HG02588 (cell line): ENCODE measurements around the gene CHD6.

ENCODE experiments used
- ATAC-seq: cut with Tn5 transposase; IDR thresholded peaks from one replicate; pipeline ENCODE4 v1.9.1; 2021; ENCODE audit warnings: mild to moderate bottlenecking, moderate library complexity; ENCODE audit not compliant: unreplicated experiment

Gene CHD6

DNA sequence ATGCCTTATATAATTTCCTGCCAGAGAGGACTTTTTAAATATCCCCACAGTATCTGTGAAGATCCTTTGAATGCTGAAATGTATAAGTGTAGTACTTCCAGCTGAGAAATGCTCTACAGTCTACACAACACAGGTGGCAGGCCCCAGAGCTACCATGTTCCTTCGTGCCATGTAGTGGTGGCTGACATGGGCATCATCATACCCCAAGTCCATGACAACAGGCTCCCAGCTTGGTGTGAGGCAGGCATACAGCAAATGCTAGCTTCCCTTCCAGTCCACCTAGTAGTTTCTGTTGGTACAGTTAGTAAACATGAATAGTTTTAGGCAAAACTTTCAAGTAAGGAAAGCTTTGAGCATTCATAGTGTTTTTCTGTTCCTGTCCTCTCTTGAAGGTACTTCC, 190.3 kb downstream of the CHD6 start:
- no peak for ATAC-seq

GRCh38 chr20:41426976-41427375, 191.2 kb downstream of the CHD6 start:
- no peak for ATAC-seq

- ATAC-seq: no peak
These were observed 191.9 kb downstream of the CHD6 start for GRCh38 chr20:41426086-41426830.

DNA sequence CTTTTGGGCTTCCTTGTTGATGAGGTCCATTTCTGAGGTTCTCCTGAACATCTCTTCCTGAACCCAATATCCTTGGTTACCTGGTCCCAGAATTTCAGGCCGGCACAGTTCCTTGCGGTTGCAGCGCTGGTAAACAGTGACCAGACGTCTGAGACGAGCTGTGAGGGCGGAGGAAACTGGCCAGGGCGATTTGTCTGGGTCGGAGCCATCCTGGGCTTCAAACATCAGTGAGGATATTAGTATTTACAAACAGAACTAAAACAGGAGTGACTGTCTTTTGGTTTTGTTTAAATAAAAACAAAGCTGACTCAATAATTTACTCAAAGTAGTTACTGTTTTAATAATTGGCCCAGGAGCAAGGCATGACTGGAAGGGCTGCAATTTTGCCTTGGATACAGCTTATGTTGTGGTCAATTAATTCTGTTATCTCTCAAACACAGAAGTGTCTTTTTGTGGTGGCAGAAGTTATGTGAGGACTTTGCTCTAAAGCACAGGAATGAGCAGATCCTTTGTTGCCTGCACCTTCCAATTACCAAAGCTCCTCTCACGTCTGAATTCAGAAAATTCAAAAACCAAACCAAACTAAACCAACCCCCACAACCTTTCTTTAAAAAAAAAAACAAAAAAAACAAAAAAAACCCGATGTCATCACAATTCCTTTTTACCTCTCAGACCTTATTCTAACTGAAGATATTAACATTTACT, 192.8 kb downstream of the CHD6 start:
- ATAC-seq: no peak

- ATAC-seq: no peak
These were observed 193.6 kb downstream of the CHD6 start for GRCh38 chr20:41424546-41424945.

DNA sequence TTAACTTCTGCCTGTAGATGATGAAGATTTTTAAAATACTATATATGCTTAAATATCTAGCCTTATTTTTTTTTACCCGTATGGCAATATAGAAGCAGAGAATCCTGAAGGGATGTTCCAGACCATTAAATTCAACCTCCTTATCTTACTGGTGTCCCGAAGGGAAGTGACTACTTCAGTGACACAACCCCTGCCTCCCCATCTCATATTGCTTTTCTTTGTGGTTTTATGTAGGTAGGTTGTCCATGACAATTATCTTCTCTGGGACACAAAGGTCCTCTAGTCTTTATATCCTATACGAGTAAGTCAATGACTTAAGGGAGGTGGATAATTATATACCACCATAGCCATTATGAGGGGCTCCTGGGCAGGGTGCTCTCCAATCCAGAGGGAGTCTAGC, 194.2 kb downstream of the CHD6 start:
- ATAC-seq: no peak

- no peak for ATAC-seq
These were observed 195.2 kb downstream of the CHD6 start for GRCh38 chr20:41422953-41423352.

GRCh38 chr20:41418739-41419293, 199.4 kb downstream of the CHD6 start:
- no peak for ATAC-seq

- ATAC-seq: no peak
These were observed 200.1 kb downstream of the CHD6 start for GRCh38 chr20:41418031-41418430.

DNA sequence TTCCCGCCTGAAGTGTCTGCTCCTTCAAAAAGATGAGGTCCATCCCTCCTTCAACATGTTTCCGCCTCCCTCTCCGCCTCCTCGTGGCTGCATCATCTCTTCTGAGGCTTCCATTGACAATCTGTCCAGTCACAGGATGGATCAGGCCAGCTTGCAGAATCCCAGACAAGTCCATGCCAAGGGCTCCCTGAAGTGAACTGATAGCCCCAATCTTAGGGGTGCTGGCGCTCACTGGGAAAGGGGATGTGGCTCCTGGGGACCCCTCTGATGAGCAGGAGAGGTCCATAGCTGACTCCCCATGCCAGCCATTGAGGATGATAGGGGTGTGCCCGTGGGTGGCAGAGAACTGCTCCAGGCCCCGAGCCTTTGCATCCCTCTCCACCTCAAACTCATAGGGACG, 203.0 kb downstream of the CHD6 start:
- no peak for ATAC-seq

- no peak for ATAC-seq
These were observed 205.0 kb downstream of the CHD6 start for GRCh38 chr20:41413169-41413568.

- ATAC-seq: no peak
These were observed 205.7 kb downstream of the CHD6 start for GRCh38 chr20:41412324-41413120.

DNA sequence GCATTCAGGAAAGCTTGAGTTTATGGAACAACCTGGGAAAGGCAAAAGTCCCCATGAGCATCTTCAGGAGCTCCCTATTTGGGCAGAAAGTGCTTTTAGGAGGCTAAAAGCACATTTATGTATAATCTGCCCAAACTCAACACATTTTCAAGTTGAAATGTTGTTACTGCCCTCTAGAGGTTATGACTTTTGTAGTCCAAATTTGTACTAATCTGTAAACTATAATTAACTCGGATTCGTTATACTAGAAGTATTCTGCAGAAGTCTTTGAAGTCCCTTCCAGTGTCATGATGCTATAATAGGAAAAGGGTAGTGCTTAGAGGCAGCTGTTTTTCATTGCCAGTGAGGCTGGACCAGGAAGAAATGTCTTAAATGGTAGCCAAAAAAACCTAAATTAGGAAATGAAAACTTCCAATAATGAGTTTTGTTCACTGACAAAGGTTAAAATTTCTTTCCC, 206.8 kb downstream of the CHD6 start:
- no peak for ATAC-seq

DNA sequence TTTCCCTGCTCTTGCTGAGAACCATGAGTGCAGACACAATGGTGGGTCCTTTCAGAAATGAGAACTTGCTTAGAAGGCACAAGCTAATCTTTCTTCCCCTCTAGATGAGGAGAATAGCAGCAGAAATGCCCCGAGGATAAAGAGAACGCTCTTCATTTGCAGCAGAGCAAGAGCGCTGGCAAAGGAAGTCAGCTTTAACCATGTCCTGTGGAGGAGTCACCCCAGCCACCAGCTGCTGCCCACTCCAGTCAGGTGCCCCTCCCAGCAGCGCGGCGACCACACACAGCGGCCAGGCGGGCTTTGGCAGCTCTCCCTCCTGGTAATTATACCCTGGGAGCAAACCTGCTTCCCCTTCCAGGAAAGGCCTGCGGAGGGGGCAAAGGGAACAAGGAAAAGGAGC, 209.2 kb downstream of the CHD6 start:
- ATAC-seq: no peak

GRCh38 chr20:41408156-41408794, 209.9 kb downstream of the CHD6 start:
- ATAC-seq: peak; percentile 87

- no peak for ATAC-seq
These were observed 210.6 kb downstream of the CHD6 start for GRCh38 chr20:41407607-41408006.

DNA sequence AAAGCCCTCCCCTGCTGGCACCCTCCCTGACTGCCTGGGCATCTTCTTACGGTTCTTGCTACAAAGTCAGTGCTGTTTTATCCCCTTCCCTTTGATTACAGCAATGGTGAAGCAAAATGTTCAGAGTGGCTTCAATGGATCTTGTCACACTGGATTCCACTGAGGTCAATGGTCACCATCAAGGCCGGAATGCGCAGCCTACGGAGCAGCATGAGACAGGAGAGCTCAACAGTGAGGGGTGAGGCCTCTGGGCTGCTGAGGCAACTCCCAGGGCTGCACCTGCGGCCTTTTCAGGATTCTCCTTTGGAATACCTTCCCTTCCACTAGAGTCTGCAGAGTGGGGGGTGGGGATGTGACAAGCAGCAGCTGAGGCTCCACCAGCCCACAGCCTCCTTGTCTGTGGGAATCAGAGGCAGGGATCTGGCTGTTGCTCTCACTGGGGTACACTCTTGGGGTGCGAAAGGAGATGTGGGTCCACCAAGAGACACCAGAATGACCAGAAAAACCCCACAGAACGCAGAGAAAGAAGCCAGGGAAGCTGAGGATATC, 211.2 kb downstream of the CHD6 start:
- ATAC-seq: no peak

- no peak for ATAC-seq
These were observed 211.8 kb downstream of the CHD6 start for GRCh38 chr20:41406353-41406752.

DNA sequence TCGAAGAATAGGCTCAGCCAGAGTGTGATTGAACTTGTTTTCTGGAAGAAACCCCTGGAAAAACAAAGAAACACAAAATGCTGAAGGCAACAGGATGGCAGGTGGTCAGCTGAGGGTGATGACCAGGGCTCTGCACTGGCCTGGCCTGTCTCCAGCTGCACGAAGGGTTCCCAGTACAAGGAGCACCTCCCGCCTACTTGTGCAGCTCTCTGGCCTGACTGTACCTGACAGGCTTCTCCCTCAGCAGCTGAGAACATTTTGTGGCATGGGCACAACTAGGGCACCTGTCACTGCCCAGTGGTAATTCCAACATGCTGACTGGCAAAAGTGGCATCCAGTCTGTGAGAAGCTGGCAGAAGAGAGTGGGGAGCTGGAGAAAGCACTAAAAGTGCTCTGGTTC, 212.7 kb downstream of the CHD6 start:
- no peak for ATAC-seq

DNA sequence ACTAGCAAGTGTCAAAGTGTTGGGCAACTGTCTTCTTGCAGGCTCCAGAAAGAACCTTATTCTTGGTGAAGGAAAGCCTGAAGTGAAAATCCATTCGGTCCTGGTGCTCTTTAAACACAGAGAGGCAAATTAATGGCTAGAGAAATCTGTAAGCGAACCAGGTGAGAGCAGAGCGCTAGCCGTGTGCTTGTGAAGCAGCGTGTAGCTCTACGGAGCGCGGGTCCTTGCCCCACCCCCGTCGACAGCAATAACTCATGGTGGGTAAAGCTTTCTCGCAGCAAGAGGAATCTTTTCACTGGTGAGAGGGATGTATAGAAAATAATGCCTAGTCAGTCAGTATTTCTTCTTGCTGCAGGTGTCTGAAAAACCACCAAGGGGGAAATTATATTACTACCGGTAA, 214.6 kb downstream of the CHD6 start:
- no peak for ATAC-seq

GRCh38 chr20:41398408-41398807, 219.8 kb downstream of the CHD6 start:
- ATAC-seq: no peak
